H1 (cell line): Measurements from ENCODE around the gene YIPF1. TPM values are rescaled to one million over a fixed set of nuclear protein-coding genes. Genes with fewer than 3 reads are reported as not detected.

ENCODE experiments used
- CTCF ChIA-PET: fragments of 300-600 bp; sonication (Branson Sonifier 250); formaldehyde crosslinking; loops from one replicate; lab custom pipeline; 2021; ENCODE audit not compliant: partially characterized antibody; lab: Charles Lee
- POLR2A ChIA-PET: fragments of 300-600 bp; sonication (Branson Sonifier 250); formaldehyde crosslinking; loops from one replicate; lab custom pipeline; 2021; ENCODE audit warnings: inconsistent platforms; ENCODE audit not compliant: partially characterized antibody; lab: Charles Lee
- DNase-seq, 2 experiments: peaks; one replicate each; pipeline versions ENCODE4 v3.0.0 to v3.0.0-alpha.2; 2010 to 2022; ENCODE audit warnings: low spot score in 2 of 2, low read depth in 1 of 2, mixed read lengths in 1 of 2
- FAIRE-seq: peaks from 2 replicates; lab custom pipeline; 2011; peaks lifted over from hg19 to GRCh38; lab: Jason Lieb, UNC
- H2AFZ ChIP-seq: 2 replicates; pipeline ENCODE4 v1.8.1; 2012; ENCODE audit warnings: low read length, inconsistent platforms
- H2AK5ac ChIP-seq: 2 replicates; pipeline ENCODE4 v1.6.1; 2013; ENCODE audit warnings: low read depth, low read length
- H2BK120ac ChIP-seq: replicated peaks from 2 replicates; pipeline ENCODE3; 2013; ENCODE audit warnings: low read depth, low read length, inconsistent platforms
- H2BK12ac ChIP-seq: 2 replicates; pipeline ENCODE4 v1.6.1; 2013; ENCODE audit warnings: low read depth, low read length
- H2BK15ac ChIP-seq: 2 replicates; pipeline ENCODE4 v1.6.1; 2013; ENCODE audit warnings: low read length
- H2BK20ac ChIP-seq: 2 replicates; pipeline ENCODE4 v1.6.1; 2013; ENCODE audit warnings: low read length
- H2BK5ac ChIP-seq: 2 replicates; pipeline ENCODE4 v1.6.1; 2013; ENCODE audit warnings: low read depth, low read length
- H3K14ac ChIP-seq: 2 replicates; pipeline ENCODE4 v1.6.1; 2013; ENCODE audit warnings: inconsistent platforms; ENCODE audit not compliant: insufficient read length
- H3K18ac ChIP-seq: 2 replicates; pipeline ENCODE4 v1.6.1; 2013; ENCODE audit warnings: low read length; ENCODE audit errors: extremely low read depth
- H3K23ac ChIP-seq: 2 replicates; pipeline ENCODE4 v1.6.1; 2013; ENCODE audit warnings: inconsistent platforms; ENCODE audit not compliant: insufficient read length
- H3K23me2 ChIP-seq: 2 replicates; pipeline ENCODE4 v1.6.1; 2013; ENCODE audit warnings: low read depth, low read length
- H3K27ac ChIP-seq: 2 replicates; pipeline ENCODE4 v1.6.1; 2011; ENCODE audit warnings: low read depth, low read length, inconsistent platforms
- H3K27me3 ChIP-seq, 4 experiments: replicated peaks in 1 of 4; 1 replicate in 1 of 4; 2 replicates in 3 of 4; pipeline versions ENCODE4 v1.6.1 to v1.8.1; 2011 to 2013; ENCODE audit warnings: low read length in 3 of 4, mild to moderate bottlenecking in 3 of 4, inconsistent platforms in 2 of 4, mixed read lengths in 2 of 4, moderate library complexity in 1 of 4; ENCODE audit not compliant: control insufficient read depth in 3 of 4, insufficient read depth in 3 of 4; ENCODE audit errors: extremely low read depth in 1 of 4
- H3K36me3 ChIP-seq, 4 experiments: 2 replicates each; pipeline versions ENCODE4 v1.6.1 to v1.8.1; 2011 to 2013; ENCODE audit warnings: mild to moderate bottlenecking in 4 of 4, low read length in 3 of 4, moderate library complexity in 2 of 4, control low read depth in 1 of 4, inconsistent platforms in 1 of 4; ENCODE audit not compliant: insufficient read depth in 4 of 4, control insufficient read depth in 2 of 4
- H3K4ac ChIP-seq: replicated peaks from 2 replicates; pipeline ENCODE3; 2013; ENCODE audit warnings: low read length, low read depth, mixed read lengths, inconsistent platforms; ENCODE audit not compliant: insufficient read length
- H3K4me1 ChIP-seq, 4 experiments: replicated peaks in 1 of 4; 1 replicate in 1 of 4; 2 replicates in 3 of 4; pipeline versions ENCODE4 v1.6.1 to v1.8.1; 2011 to 2013; ENCODE audit warnings: low read length in 3 of 4, inconsistent platforms in 2 of 4, mixed read lengths in 1 of 4; ENCODE audit not compliant: insufficient read depth in 4 of 4, control insufficient read depth in 3 of 4
- H3K4me2 ChIP-seq, 2 experiments: 2 replicates each; pipeline versions ENCODE4 v1.6.1 to v1.8.1; 2011 to 2013; ENCODE audit warnings: low read depth in 2 of 2, low read length in 2 of 2, control low read depth in 1 of 2, inconsistent platforms in 1 of 2, mild to moderate bottlenecking in 1 of 2; ENCODE audit not compliant: insufficient read depth in 1 of 2
- H3K4me3 ChIP-seq, 4 experiments: fragments of 200-600, 300-600 bp in 1 of 4; sonication (generic), shearing (Covaris generic), sonication (Bioruptor Twin) in 1 of 4; 2 replicates each; pipeline versions ENCODE4 v1.5.1 to v1.8.1; 2011 to 2016; ENCODE audit warnings: low read length in 4 of 4, low read depth in 3 of 4, control low read depth in 2 of 4, inconsistent platforms in 2 of 4, mild to moderate bottlenecking in 2 of 4, mixed read lengths in 1 of 4, moderate library complexity in 1 of 4; ENCODE audit not compliant: insufficient read depth in 2 of 4; ENCODE audit errors: extremely low read depth in 1 of 4
- H3K56ac ChIP-seq: replicated peaks from 2 replicates; pipeline ENCODE3; 2013; ENCODE audit warnings: low read depth, mild to moderate bottlenecking, mixed read lengths, low read length, inconsistent platforms; ENCODE audit not compliant: insufficient read length
- H3K79me1 ChIP-seq: 2 replicates; pipeline ENCODE4 v1.6.1; 2013; ENCODE audit warnings: low read depth, low read length, control low read depth
- H3K79me2 ChIP-seq, 2 experiments: 2 replicates each; pipeline versions ENCODE4 v1.6.1 to v1.8.1; 2012 to 2013; ENCODE audit warnings: low read length in 2 of 2, mild to moderate bottlenecking in 2 of 2, inconsistent platforms in 1 of 2; ENCODE audit not compliant: insufficient read depth in 2 of 2, control insufficient read depth in 1 of 2
- H3K9ac ChIP-seq, 4 experiments: replicated peaks in 1 of 4; 1 replicate in 1 of 4; 2 replicates in 3 of 4; pipeline versions ENCODE4 v1.6.1 to v1.8.1; 2011 to 2013; ENCODE audit warnings: low read depth in 3 of 4, low read length in 3 of 4, control low read depth in 2 of 4, mild to moderate bottlenecking in 2 of 4, moderate library complexity in 2 of 4, inconsistent platforms in 1 of 4; ENCODE audit errors: extremely low read depth in 1 of 4
- H3K9me3 ChIP-seq, 2 experiments: 2 replicates each; pipeline versions ENCODE4 v1.6.1 to v1.8.1; 2012 to 2013; ENCODE audit warnings: mild to moderate bottlenecking in 2 of 2, moderate library complexity in 2 of 2, control low read depth in 1 of 2, inconsistent platforms in 1 of 2, low read depth in 1 of 2, low read length in 1 of 2, mixed read lengths in 1 of 2; ENCODE audit not compliant: insufficient read depth in 2 of 2
- H4K20me1 ChIP-seq, 2 experiments: replicated peaks in 1 of 2; 2 replicates each; pipeline versions ENCODE3 to v1.8.1; 2011 to 2013; ENCODE audit warnings: inconsistent platforms in 2 of 2, low read length in 2 of 2, mild to moderate bottlenecking in 1 of 2; ENCODE audit not compliant: insufficient read depth in 2 of 2, control insufficient read depth in 1 of 2
- H4K5ac ChIP-seq: 2 replicates; pipeline ENCODE4 v1.6.1; 2013; ENCODE audit warnings: low read length, low read depth, mixed read lengths, inconsistent platforms; ENCODE audit not compliant: insufficient read length
- H4K8ac ChIP-seq: 2 replicates; pipeline ENCODE4 v1.8.0; 2013; ENCODE audit warnings: mild to moderate bottlenecking, moderate library complexity, low read length, inconsistent platforms; ENCODE audit not compliant: insufficient read depth; ENCODE audit errors: extremely low read depth
- H4K91ac ChIP-seq: replicated peaks from 2 replicates; pipeline ENCODE3; 2013; ENCODE audit warnings: low read length, mixed read lengths, inconsistent platforms; ENCODE audit not compliant: insufficient read length
- BCL11A ChIP-seq, 2 experiments: IDR thresholded peaks; one replicate each; pipeline ENCODE4 v1.6.1; 2011; ENCODE audit warnings: low read depth in 2 of 2, low read length in 2 of 2, mild to moderate bottlenecking in 2 of 2
- CTBP2 ChIP-seq: IDR thresholded peaks from 2 replicates; pipeline ENCODE4 v1.7.0; 2011; ENCODE audit warnings: borderline replicate concordance, mild to moderate bottlenecking, moderate library complexity, mixed read lengths, low read length; ENCODE audit not compliant: insufficient read depth, insufficient read length
- EGR1 ChIP-seq: IDR thresholded peaks from 2 replicates; pipeline ENCODE4 v1.6.1; 2011; ENCODE audit warnings: low read depth, low read length, borderline replicate concordance
- GTF2F1 ChIP-seq: IDR thresholded peaks from 2 replicates; pipeline ENCODE4 v1.6.1; 2012; ENCODE audit warnings: low read depth, low read length, improper control_type of control experiment, borderline replicate concordance
- RAD21 ChIP-seq, 2 experiments: IDR thresholded peaks in 1 of 2; conservative IDR thresholded peaks in 1 of 2; 2 replicates each; pipeline ENCODE4 v1.6.1; 2011; ENCODE audit warnings: low read depth in 2 of 2, low read length in 2 of 2, improper control_type of control experiment in 1 of 2, inconsistent platforms in 1 of 2, mild to moderate bottlenecking in 1 of 2, moderate library complexity in 1 of 2
- SRF ChIP-seq: IDR thresholded peaks from 2 replicates; pipeline ENCODE4 v1.6.1; 2011; ENCODE audit warnings: mild to moderate bottlenecking, low read depth, low read length, moderate library complexity
- WGBS, 2 experiments: shearing (Covaris generic) in 1 of 2; methylation state at CpG; one replicate each; pipeline versions ENCODE4 v1.1.6 to v1.1.7; 2013 to 2015; ENCODE audit warnings: low lambda C conversion rate in 2 of 2, mixed read lengths in 2 of 2, inconsistent platforms in 1 of 2, low coverage in 1 of 2, missing lambda C conversion rate in 1 of 2; ENCODE audit not compliant: insufficient replicate concordance in 2 of 2, insufficient coverage in 1 of 2, insufficient read length in 1 of 2; ENCODE audit errors: extremely low coverage in 1 of 2, missing lambda C conversion rate in 1 of 2; 5-methylcytosine and 5-hydroxymethylcytosine counted together
- polyA plus RNA-seq, 7 experiments: library from polyadenylated mRNA; depleted of rRNA in 3 of 7; stranded (reverse) in 5 of 7; unstranded in 2 of 7; fragments of >200 nt in 5 of 7; fragments of 200-250 nt in 2 of 7; gene quantifications; 1 replicate in 5 of 7; 2 replicates in 1 of 7; 4 replicates in 1 of 7; pipeline versions ENCODE4 v1.2.1 to v1.2.3, GENCODE V29; 2011 to 2013; ENCODE audit warnings: missing spikeins in 2 of 7, mixed read lengths in 2 of 7
- total RNA-seq: library from RNA; stranded (reverse); fragmentation: NEBNext Ultra II Directional; extraction: Animal tissue kit (Norgen Biotek cat#: 25700); gene quantifications from 2 replicates; pipeline ENCODE4 v1.2.1, GENCODE V29; 2021

YIPF1 gene
- total and polyA plus RNA-seq, 2 of the 8 experiments (the other 6 are each of a cell fraction or from before 2014, with no cell fraction given): 31.8 to 53.7 TPM

- Histone ChIP-seq H3K27ac (no peak overlapping the region), H4K8ac (no peak overlapping the region), H2BK20ac (no peak overlapping the region), H3K23ac (no peak overlapping the region), H2BK5ac (no peak overlapping the region), H3K18ac (no peak overlapping the region), H3K79me2 (no peaks in the 10 kb centered on the region), H2BK15ac (no peak overlapping the region), H3K9me3 (no peaks in the 10 kb centered on the region), H2AFZ (no peak overlapping the region), H3K14ac (no peak overlapping the region), H3K4me1 (no peaks in the 10 kb centered on the region), H3K27me3 (no peaks in the 10 kb centered on the region), H3K23me2 (no peaks in the 10 kb centered on the region), H3K4ac (no peak overlapping the region), H3K56ac (no peak overlapping the region), H4K5ac (no peak overlapping the region), H3K4me3 (no peak overlapping the region), H2BK12ac (no peak overlapping the region)
- WGBS, 2 experiments: 84% methylated on average over 7 of the region's 7 CpGs; no CpG with 5 or more reads in 1 of the 2 experiments
- no peak for FAIRE-seq
- DNase-seq: no peak
- TF ChIP-seq SRF: no peak
- no peak for TF ChIP-seq GTF2F1
- no peak for TF ChIP-seq EGR1
- TF ChIP-seq BCL11A (IDR thresholded peaks at IDR 0.05; ENCODE audit: low read depth in 2 of 2, low read length in 2 of 2): no peak
- no peak for TF ChIP-seq CTBP2
- TF ChIP-seq RAD21 (IDR thresholded peaks at IDR 0.05 in 1 of 2, conservative IDR thresholded peaks at IDR 0.05 in 1 of 2; ENCODE audit: low read depth in 2 of 2, low read length in 2 of 2): no peak
- TF ChIP-seq, all 59 proteins: peak for 0
- Histone ChIP-seq H3K4me2 (no peak overlapping the region), H3K9ac (no peak overlapping the region), H4K91ac (no peak overlapping the region), H3K36me3 (peaks cover 8 to 70% (median 31%) of the 10 kb centered on the region in 4 experiments; a peak in 7 of 8 replicates), H4K20me1 (no peaks in the 10 kb centered on the region), H3K79me1 (no peaks in the 10 kb centered on the region), H2AK5ac (no peak overlapping the region), H2BK120ac (no peak overlapping the region)
- ChIA-PET POLR2A (interaction anchor here (0.6 to 0.8 kb wide), 2 partner anchors 15 to 644 kb away, joined by 3 to 5 read pairs; no protein-coding TSS in a partner anchor), CTCF (interaction anchor here (0.7 to 1.1 kb wide), 2 partner anchors 8 to 156 kb away, joined by 4 read pairs; no protein-coding TSS in a partner anchor)
These were observed 85.4 kb downstream of the YIPF1 start for GRCh38 chr1:53804181-53804580.
